Measurements from ENCODE around the gene NAA15.

- peak in 1 of 12 donors; percentile 8 for TF ChIP-seq CTCF (IDR thresholded peaks at IDR 0.05)
- peak in 1 of 2 donors; percentile 77 for TF ChIP-seq POLR2A (IDR thresholded peaks at IDR 0.05)
These were observed at the start of gene NAA15 for GRCh38 chr4:139301113-139301820.
